Right ventricle myocardium superior (tissue), 1 donor: Measurements from ENCODE around the gene PPP1R2B. TPM values are rescaled to one million over a fixed set of nuclear protein-coding genes. Genes with fewer than 3 reads are reported as not detected.
"Not testable (repeated sequence)": the region's sequence is repeated elsewhere in the genome, so short reads cannot be mapped to it uniquely, and the experiment has no call there.

ENCODE experiments used
- ATAC-seq: fragments of 200-7000 bp; cut with Tn5 transposase; one replicate; pipeline ENCODE4 v1.9.1; 2020; ENCODE audit warnings: mild to moderate bottlenecking; ENCODE audit not compliant: poor library complexity
- DNase-seq: peaks from one replicate; pipeline ENCODE4 v3.0.0-alpha.2; 2020
- intact Hi-C: fragments of 100-400 bp; cut with DNase I; formaldehyde crosslinking; loops from one replicate; pipeline ENCODE4 v1.11.2; 2022
- long read RNA-seq: library from polyadenylated mRNA; unstranded; transcript quantifications from one replicate; pipeline ENCODE4 v2.0.0, GENCODE V29; 2021
- total RNA-seq: library from RNA; stranded (reverse); fragmentation: NEBNext Ultra II Directional; extraction: Animal tissue kit (Norgen Biotek cat#: 25700); gene quantifications from one replicate; pipeline ENCODE4 v1.2.1, GENCODE V29; 2021
- donor health status: DM: no; HTN: yes; CAD: no; lungs with severe emphysema.

PPP1R2B gene
- not detected for total RNA-seq
- long read RNA-seq, result 0 reads

GRCh38 chr5:156850206-156850751 is at the start of gene PPP1R2B:
PPP1R2B (plus strand) TSS chr5:156850295; CDS start chr5:156850563, 268 bp downstream.
- DNase-seq, result no peak
- intact Hi-C loops, result no loop called here
- ATAC-seq, result no peak

- DNase-seq (no peak), ATAC-seq (no peak)
- intact Hi-C loops, result no loop called here
These were observed 49.2 kb upstream of the PPP1R2B start for GRCh38 chr5:156800929-156801328.

- ATAC-seq, result no peak
- DNase-seq, result no peak
- intact Hi-C loops, result no loop called here
These were observed 47.6 kb upstream of the PPP1R2B start for GRCh38 chr5:156802501-156802900.

GRCh38 chr5:156803404-156803803 is 46.7 kb upstream of the PPP1R2B start:
- no peak for DNase-seq
- intact Hi-C loops, result no loop called here
- ATAC-seq, result no peak

DNA sequence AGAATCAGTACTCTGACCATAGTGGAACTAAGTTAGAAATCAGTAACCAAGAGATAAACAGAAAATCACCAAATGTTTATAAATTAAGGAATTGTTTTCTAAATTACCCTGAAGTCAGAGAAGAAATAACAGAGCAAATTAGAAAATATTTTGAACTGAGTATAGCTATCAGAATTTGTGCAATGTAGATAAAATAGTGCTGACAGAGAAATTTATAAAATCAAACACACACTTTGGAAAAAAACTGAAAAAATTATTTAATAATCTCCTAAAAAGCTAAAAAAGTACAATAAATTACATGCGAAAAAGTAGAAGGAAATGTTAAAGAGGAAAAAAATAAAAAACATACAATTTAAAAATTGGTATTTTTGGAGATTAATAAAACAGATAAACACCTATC is 37.1 kb upstream of the PPP1R2B start:
- ATAC-seq (no peak), DNase-seq (no peak)
- intact Hi-C loops, result no loop called here

- DNase-seq (no peak), ATAC-seq (peak; percentile 59)
- intact Hi-C loops, result no loop called here
These were observed 34.0 kb upstream of the PPP1R2B start for GRCh38 chr5:156815988-156816599.

- DNase-seq (no peak), ATAC-seq (no peak)
- intact Hi-C loops, result no loop called here
These were observed 30.6 kb upstream of the PPP1R2B start for GRCh38 chr5:156819537-156819936.

DNA sequence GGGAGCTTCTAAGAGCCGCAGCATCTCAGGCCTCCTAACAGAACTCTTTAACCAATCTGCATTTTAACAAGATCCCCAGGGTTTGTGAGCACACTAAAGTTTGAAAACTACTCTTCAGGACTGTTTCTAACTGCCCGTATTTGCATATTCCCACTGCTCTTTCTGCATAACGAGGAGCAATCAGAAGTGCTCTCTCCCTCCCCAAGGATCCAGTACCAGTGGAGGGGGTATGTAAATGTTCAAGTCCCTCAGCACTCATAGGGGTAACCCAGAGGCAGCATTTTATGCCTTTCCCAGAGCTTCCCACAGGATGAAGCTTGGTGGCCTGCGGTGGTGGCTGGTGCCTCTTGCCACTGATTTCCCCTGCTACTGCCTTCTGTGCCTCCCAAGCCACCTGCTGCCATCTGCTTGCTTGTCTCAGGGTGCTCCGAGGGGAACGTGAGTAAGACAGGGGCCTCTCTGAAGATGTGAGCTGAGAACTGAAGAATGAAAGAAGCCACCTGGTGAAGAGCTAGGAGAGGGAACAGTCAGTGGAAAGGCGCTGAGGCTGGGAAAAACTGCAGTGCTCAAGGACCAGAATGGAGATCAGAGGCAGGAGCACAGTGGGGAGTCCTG is 30.0 kb upstream of the PPP1R2B start:
- DNase-seq, result no peak
- intact Hi-C loops, result loop anchor here (10.0 kb wide), 2 partner anchors 315 to 875 kb away; no protein-coding TSS in a partner anchor
- ATAC-seq, result no peak

- no peak for ATAC-seq
These were observed 25.9 kb upstream of the PPP1R2B start for GRCh38 chr5:156824241-156824640.

GRCh38 chr5:156824800-156825199 is 25.3 kb upstream of the PPP1R2B start:
- ATAC-seq (peak; percentile 84), DNase-seq (no peak)
- intact Hi-C loops, result loop anchor here (10.0 kb wide), 2 partner anchors 310 to 880 kb away; no protein-coding TSS in a partner anchor

More at GRCh38 chr5:156824241-156824640, 25.9 kb upstream of the PPP1R2B start:
- DNase-seq, result no peak
- intact Hi-C loops, result loop anchor here (10.0 kb wide), 2 partner anchors 311 to 879 kb away; no protein-coding TSS in a partner anchor

GRCh38 chr5:156825688-156826087 is 24.4 kb upstream of the PPP1R2B start:
- ATAC-seq, result no peak

DNA sequence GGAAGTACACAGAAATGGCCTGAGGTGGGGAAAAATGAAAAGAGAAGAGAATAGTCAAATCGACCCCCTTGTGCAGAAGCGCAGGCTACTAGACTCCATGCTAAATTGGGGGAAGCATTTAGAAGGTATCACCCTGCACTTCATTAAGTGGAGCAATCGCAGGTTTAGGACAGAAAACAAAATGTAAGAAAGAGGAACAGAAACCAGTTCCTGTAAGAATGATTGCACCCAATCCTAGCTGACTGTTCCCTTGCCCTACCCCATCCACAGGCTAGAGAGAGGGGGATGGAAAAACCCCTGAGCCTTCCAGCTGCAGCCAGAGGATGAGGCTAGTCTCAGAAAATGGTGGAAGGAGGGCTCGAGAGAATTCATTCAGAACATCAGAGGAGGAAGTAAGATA is 23.9 kb upstream of the PPP1R2B start:
- intact Hi-C loops, result loop anchor here (10.0 kb wide), 2 partner anchors 309 to 881 kb away; no protein-coding TSS in a partner anchor
- ATAC-seq (no peak), DNase-seq (no peak)

More at GRCh38 chr5:156825688-156826087, 24.4 kb upstream of the PPP1R2B start:
- intact Hi-C loops, result loop anchor here (10.0 kb wide), 2 partner anchors 309 to 881 kb away; no protein-coding TSS in a partner anchor
- no peak for DNase-seq

DNA sequence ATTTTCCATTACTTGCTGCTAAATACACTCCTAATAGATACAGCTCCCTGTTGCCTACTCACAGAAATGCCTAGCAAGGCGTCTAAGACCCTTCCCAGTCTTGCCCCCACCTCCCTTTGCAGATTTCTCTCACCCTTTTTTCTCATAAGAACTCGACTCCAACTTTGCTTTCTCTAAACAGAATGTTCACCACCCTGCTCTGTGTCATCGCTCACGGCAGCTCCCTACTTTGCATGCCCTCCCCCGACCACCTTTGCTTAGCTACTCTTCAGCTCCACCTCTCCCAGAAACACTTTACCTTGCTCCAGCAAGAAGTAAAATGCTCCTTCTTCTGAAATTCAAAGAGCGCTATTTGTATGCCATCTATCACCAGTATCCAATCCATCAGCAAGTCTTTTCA is 15.2 kb upstream of the PPP1R2B start:
- intact Hi-C loops, result no loop called here
- ATAC-seq (no peak), DNase-seq (no peak)

DNA sequence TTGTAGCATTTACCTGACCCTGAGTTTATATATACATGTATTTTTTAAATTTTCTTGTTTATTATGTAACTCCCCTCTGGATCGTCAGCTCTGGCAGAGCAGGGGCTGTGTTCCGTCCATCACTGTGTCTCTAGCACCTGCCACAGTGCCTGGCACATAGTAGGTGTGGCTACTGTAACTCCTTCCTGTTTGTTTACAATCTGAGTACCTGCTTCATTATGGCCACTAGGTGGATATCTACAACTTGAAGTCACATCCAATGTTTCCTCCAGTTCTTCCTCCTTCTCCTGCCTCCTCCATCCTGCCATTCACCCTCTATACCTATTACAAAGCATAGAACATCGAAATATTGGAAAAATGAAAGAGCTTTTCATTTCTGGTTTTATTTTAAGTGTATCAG is 14.2 kb upstream of the PPP1R2B start:
- ATAC-seq (no peak), DNase-seq (no peak)
- intact Hi-C loops, result no loop called here

DNA sequence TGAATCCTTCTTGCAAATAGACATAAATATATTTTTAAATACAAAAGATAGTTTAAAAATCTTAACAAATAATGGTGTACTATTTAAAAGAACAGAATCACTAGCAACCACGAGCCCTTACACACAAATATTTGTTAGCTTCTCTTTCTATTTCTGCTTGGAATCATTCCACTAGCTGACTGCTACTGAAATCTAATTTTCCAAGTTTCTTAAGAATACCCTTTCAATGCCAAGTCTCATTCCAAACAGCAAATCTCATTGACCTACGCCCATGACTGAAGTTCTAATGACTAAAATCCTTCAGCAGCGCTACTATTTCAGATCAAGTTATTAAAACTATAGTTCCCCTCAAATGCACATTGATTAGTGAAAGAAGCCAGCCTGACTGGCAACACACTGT is 13.2 kb upstream of the PPP1R2B start:
- DNase-seq (no peak), ATAC-seq (no peak)
- intact Hi-C loops, result no loop called here

DNA sequence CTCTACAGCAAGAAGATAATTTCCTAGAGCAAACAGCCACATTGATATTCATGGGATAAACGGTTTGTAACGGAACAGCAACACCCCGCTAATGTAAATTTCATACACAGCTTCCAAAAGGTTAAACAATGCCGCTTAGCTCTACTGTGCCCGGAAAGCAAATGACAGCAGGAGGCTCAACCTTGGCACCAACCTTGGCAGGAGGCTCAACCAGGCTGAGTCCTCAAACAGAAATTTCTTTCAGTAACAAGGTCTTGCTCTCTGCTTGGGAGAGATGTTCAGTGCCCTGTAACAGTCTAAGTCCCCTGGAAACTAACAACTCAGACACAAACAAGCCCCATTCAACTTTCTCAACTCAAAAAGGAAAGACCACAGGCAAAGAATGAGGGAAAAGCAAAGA is 11.1 kb upstream of the PPP1R2B start:
- ATAC-seq, result no peak
- intact Hi-C loops, result no loop called here
- DNase-seq, result no peak

DNA sequence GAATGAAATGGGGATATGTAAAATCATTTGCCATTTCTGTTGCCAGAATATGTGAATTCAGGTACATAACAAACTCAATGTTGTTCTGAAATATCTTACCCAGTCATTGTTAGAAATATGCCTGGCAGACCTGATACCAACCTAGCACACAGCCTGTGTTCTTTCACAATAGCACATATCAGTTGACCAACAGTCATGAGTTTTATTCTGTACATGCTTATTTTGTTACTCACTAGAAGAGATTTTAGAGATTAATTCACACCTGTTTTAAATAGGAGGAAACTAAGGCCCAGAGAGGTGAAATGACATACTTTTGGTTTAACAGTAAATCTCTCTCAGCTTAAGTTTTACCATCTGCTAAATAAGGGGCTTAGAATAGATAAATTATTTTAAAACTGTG is 8.4 kb upstream of the PPP1R2B start:
- intact Hi-C loops, result no loop called here

GRCh38 chr5:156846914-156847313 is 3.2 kb upstream of the PPP1R2B start:
- ATAC-seq, result no peak
- intact Hi-C loops, result no loop called here
- no peak for DNase-seq

More for the DNA sequence above, 8.4 kb upstream of the PPP1R2B start:
- no peak for ATAC-seq
- no peak for DNase-seq

DNA sequence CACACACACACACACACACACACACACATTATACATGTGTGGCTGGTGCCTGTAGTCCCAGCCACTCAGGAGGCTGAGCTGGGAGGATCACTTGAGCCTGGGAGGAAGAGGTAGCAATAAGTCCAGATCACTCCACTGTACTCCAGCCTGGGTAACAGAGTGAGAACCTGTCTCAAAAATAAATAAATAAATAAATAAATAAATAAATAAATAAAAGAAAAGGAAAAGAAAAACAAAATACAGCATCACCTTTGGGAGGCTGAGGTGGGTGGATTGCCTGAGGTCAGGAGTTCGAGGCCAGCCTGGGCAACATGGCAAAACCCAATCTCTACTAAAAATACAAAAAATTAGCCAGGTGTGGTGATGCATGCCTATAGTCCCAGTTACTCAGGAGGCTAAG is 1.6 kb upstream of the PPP1R2B start:
- intact Hi-C loops, ATAC-seq, DNase-seq: not testable (repeated sequence)

GRCh38 chr5:156851880-156852279 is 1.8 kb downstream of the PPP1R2B start:
- ATAC-seq, result no peak
- intact Hi-C loops, result no loop called here
- no peak for DNase-seq
